ENCODE measurements around the gene ECPAS. TPM values are rescaled to one million over a fixed set of nuclear protein-coding genes. Genes with fewer than 3 reads are reported as not detected.

Gene ECPAS
- total and polyA plus RNA-seq, 2 experiments from 2014 or later, result 32.9 to 51.1 TPM

GRCh38 chr9:111433082-111433481 lies 51.1 kb downstream of the ECPAS start:
- Histone ChIP-seq H3K36me3 (ENCODE audit: low read depth) (peaks cover 78% of the 10 kb centered on the region), H3K4me2 (ENCODE audit: unreplicated experiment) (no peak overlapping the region), H3F3A (ENCODE audit: insufficient read depth) (no peaks in the 10 kb centered on the region; the same call in 1 of the 2 replicates), H3K27ac (no peak overlapping the region), H4K20me1 (ENCODE audit: insufficient read depth) (no peaks in the 10 kb centered on the region), H3K27me3 (replicated peaks; ENCODE audit: insufficient read depth) (no peaks in the 10 kb centered on the region), H2AFZ (no peak overlapping the region), H3K4me3 (no peak overlapping the region), H3K9me2 (ENCODE audit: insufficient read depth) (no peaks in the 10 kb centered on the region), H3K9ac (no peak overlapping the region), H3K4me1 (ENCODE audit: insufficient read depth) (peaks cover 7% of the 10 kb centered on the region; the same call in 1 of the 2 replicates), H3K79me2 (ENCODE audit: insufficient read depth) (peaks cover 3% of the 10 kb centered on the region; the same call in 1 of the 2 replicates), H3K9me3 (ENCODE audit: low read depth) (no peaks in the 10 kb centered on the region)
- TF ChIP-seq EZH2phosphoT487 (IDR thresholded peaks at IDR 0.05; ENCODE audit: insufficient read depth, low read depth) (no peak), EZH2 (IDR thresholded peaks at IDR 0.05; ENCODE audit: insufficient read depth, poor library complexity, severe bottlenecking) (no peak)
- no peak for DNase-seq
- WGBS, 2 experiments (ENCODE audit: low coverage in 1 of 2, low lambda C conversion rate in 2 of 2, missing lambda C conversion rate in 2 of 2), result 99 to 100% methylated on average over 3 of the region's 3 CpGs
- in situ Hi-C loops (cut with MboI), result no loop called here

GRCh38 chr9:111431684-111432083 lies 52.5 kb downstream of the ECPAS start:
- Histone ChIP-seq H3K4me3 (no peak overlapping the region), H4K20me1 (ENCODE audit: insufficient read depth) (no peaks in the 10 kb centered on the region), H3K9me2 (ENCODE audit: insufficient read depth) (no peaks in the 10 kb centered on the region), H3K9me3 (ENCODE audit: low read depth) (no peaks in the 10 kb centered on the region), H3K9ac (no peak overlapping the region), H3K4me2 (ENCODE audit: unreplicated experiment) (no peak overlapping the region), H3K79me2 (ENCODE audit: insufficient read depth) (no peaks in the 10 kb centered on the region), H3K27ac (no peak overlapping the region), H3K27me3 (replicated peaks; ENCODE audit: insufficient read depth) (no peaks in the 10 kb centered on the region), H3K36me3 (ENCODE audit: low read depth) (peaks cover 76% of the 10 kb centered on the region), H3K4me1 (ENCODE audit: insufficient read depth) (peaks cover 18% of the 10 kb centered on the region; the same call in 1 of the 2 replicates), H2AFZ (no peak overlapping the region), H3F3A (ENCODE audit: insufficient read depth) (peaks cover 5% of the 10 kb centered on the region; the same call in 1 of the 2 replicates)
- in situ Hi-C loops (cut with MboI), result no loop called here
- no peak for DNase-seq
- TF ChIP-seq EZH2phosphoT487 (IDR thresholded peaks at IDR 0.05; ENCODE audit: insufficient read depth, low read depth), result no peak
- no peak for TF ChIP-seq EZH2 (IDR thresholded peaks at IDR 0.05; ENCODE audit: insufficient read depth, poor library complexity, severe bottlenecking)
- WGBS, 2 experiments (ENCODE audit: low coverage in 1 of 2, low lambda C conversion rate in 2 of 2, missing lambda C conversion rate in 2 of 2), result 96 to 100% methylated on average over 3 of the region's 3 CpGs

DNA sequence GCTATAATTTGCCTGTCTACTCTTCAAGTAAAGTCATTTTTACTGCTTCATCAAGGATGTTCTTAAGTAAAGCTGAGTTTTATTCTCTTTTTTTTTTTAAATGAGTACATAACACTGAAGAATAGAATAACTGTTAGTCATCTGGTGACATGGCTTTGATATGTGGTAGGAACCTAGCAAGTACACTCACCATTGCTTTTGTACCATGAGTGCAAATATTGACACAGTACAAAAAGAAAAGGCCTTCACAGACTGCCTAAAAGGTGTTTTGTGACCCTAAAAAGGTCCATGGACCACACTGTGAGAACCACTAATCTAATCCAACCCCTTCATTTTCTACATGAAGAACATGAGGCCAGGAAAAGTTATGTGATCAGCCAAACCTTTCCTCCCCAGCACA lies 55.0 kb downstream of the ECPAS start:
- H3K36me3 ChIP-seq (ENCODE audit: low read depth), result peaks cover 84% of the 10 kb centered on the region
- no peak overlapping the region for H3K4me3 ChIP-seq
- H3K4me2 ChIP-seq (ENCODE audit: unreplicated experiment), result no peak overlapping the region
- H3K79me2 ChIP-seq (ENCODE audit: insufficient read depth), result peaks cover 4% of the 10 kb centered on the region; the same call in 1 of the 2 replicates
- peaks cover 18% of the 10 kb centered on the region; the same call in 1 of the 2 replicates for H3K4me1 ChIP-seq (ENCODE audit: insufficient read depth)
- in situ Hi-C loops (cut with MboI), result no loop called here
- peaks cover 5% of the 10 kb centered on the region; the same call in 1 of the 2 replicates for H3F3A ChIP-seq (ENCODE audit: insufficient read depth)
- H3K9me3 ChIP-seq (ENCODE audit: low read depth), result no peaks in the 10 kb centered on the region
- H3K27ac ChIP-seq, result no peak overlapping the region
- no peaks in the 10 kb centered on the region for H4K20me1 ChIP-seq (ENCODE audit: insufficient read depth)
- no peaks in the 10 kb centered on the region for H3K27me3 ChIP-seq (replicated peaks; ENCODE audit: insufficient read depth)
- H2AFZ ChIP-seq, result no peak overlapping the region
- TF ChIP-seq EZH2 (IDR thresholded peaks at IDR 0.05; ENCODE audit: insufficient read depth, poor library complexity, severe bottlenecking), result no peak
- TF ChIP-seq EZH2phosphoT487 (IDR thresholded peaks at IDR 0.05; ENCODE audit: insufficient read depth, low read depth), result no peak
- no peak overlapping the region for H3K9ac ChIP-seq
- H3K9me2 ChIP-seq (ENCODE audit: insufficient read depth), result no peaks in the 10 kb centered on the region
- peak; percentile 39 for DNase-seq

- peaks cover 18% of the 10 kb centered on the region; the same call in 1 of the 2 replicates for H3K4me1 ChIP-seq (ENCODE audit: insufficient read depth)
- H3K27ac ChIP-seq, result 0 out of 2 replicates have a peak overlapping the region, but pooled peaks have one; percentile 15
- no peak overlapping the region for H2AFZ ChIP-seq
- DNase-seq, result peak; percentile 86
- no peaks in the 10 kb centered on the region for H3K9me2 ChIP-seq (ENCODE audit: insufficient read depth)
- H3K79me2 ChIP-seq (ENCODE audit: insufficient read depth), result peaks cover 10% of the 10 kb centered on the region; the same call in 1 of the 2 replicates
- H3K9ac ChIP-seq, result no peak overlapping the region
- H3F3A ChIP-seq (ENCODE audit: insufficient read depth), result peaks cover 5% of the 10 kb centered on the region; the same call in 1 of the 2 replicates
- no peaks in the 10 kb centered on the region for H3K9me3 ChIP-seq (ENCODE audit: low read depth)
- no peak overlapping the region for H3K4me3 ChIP-seq
- TF ChIP-seq EZH2 (IDR thresholded peaks at IDR 0.05; ENCODE audit: insufficient read depth, poor library complexity, severe bottlenecking), result no peak
- TF ChIP-seq EZH2phosphoT487 (IDR thresholded peaks at IDR 0.05; ENCODE audit: insufficient read depth, low read depth), result no peak
- H3K36me3 ChIP-seq (ENCODE audit: low read depth), result peaks cover 76% of the 10 kb centered on the region
- H3K27me3 ChIP-seq (replicated peaks; ENCODE audit: insufficient read depth), result no peaks in the 10 kb centered on the region
- H4K20me1 ChIP-seq (ENCODE audit: insufficient read depth), result no peaks in the 10 kb centered on the region
- in situ Hi-C loops (cut with MboI), result no loop called here
- H3K4me2 ChIP-seq (ENCODE audit: unreplicated experiment), result no peak overlapping the region
Observed at GRCh38 chr9:111427186-111427585, 57.0 kb downstream of the ECPAS start.

DNA sequence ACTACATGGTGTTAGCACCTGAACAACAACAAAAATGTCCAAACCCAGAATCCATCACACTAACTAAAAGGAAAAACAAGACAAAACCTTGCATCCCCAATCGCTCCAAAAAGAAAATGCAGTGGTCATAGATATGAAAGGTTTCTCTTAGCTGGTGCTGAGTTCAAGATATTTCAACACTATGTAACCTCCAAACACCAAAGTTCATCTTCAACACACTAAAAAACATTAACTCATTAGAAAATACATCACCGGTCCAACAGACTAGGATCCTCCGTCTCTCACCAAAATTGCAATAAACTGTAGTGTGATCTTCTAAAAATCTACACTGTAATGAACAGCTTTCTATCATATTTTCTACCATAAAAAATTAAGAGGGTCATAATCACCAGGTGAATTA lies 60.8 kb downstream of the ECPAS start:
- Histone ChIP-seq H3K4me2 (ENCODE audit: unreplicated experiment) (no peak overlapping the region), H3K79me2 (ENCODE audit: insufficient read depth) (peaks cover 10% of the 10 kb centered on the region; the same call in 1 of the 2 replicates), H3K9me2 (ENCODE audit: insufficient read depth) (no peaks in the 10 kb centered on the region), H3K9me3 (ENCODE audit: low read depth) (no peaks in the 10 kb centered on the region), H2AFZ (no peak overlapping the region), H3K9ac (no peak overlapping the region), H3K27me3 (replicated peaks; ENCODE audit: insufficient read depth) (no peaks in the 10 kb centered on the region), H4K20me1 (ENCODE audit: insufficient read depth) (no peaks in the 10 kb centered on the region), H3K36me3 (ENCODE audit: low read depth) (peaks cover 67% of the 10 kb centered on the region), H3K4me3 (no peak overlapping the region), H3K4me1 (ENCODE audit: insufficient read depth) (peaks cover 11% of the 10 kb centered on the region; the same call in 1 of the 2 replicates), H3F3A (ENCODE audit: insufficient read depth) (peaks cover 5% of the 10 kb centered on the region; the same call in 1 of the 2 replicates), H3K27ac (no peak overlapping the region)
- 97 to 99% methylated on average over 3 of the region's 3 CpGs for WGBS, 2 experiments (ENCODE audit: low coverage in 1 of 2, low lambda C conversion rate in 2 of 2, missing lambda C conversion rate in 2 of 2)
- TF ChIP-seq EZH2phosphoT487 (IDR thresholded peaks at IDR 0.05; ENCODE audit: insufficient read depth, low read depth), result no peak
- no peak for TF ChIP-seq EZH2 (IDR thresholded peaks at IDR 0.05; ENCODE audit: insufficient read depth, poor library complexity, severe bottlenecking)
- in situ Hi-C loops (cut with MboI), result no loop called here
- no peak for DNase-seq
